Stimulated activated CD4-positive, alpha-beta T cell treated with anti-CD3 and anti-CD28 coated beads, Interleukin-2, amount 100 ng/mL, for 48 hours (primary cell): ENCODE results near the gene PSMA6.
"Not testable (repeated sequence)": the region's sequence is repeated elsewhere in the genome, so short reads cannot be mapped to it uniquely, and the experiment has no call there.

ENCODE experiments used
- DNase-seq, 2 donors: peaks; one replicate each; pipeline ENCODE4 v3.0.0-alpha.2; 2020

Gene PSMA6

DNA sequence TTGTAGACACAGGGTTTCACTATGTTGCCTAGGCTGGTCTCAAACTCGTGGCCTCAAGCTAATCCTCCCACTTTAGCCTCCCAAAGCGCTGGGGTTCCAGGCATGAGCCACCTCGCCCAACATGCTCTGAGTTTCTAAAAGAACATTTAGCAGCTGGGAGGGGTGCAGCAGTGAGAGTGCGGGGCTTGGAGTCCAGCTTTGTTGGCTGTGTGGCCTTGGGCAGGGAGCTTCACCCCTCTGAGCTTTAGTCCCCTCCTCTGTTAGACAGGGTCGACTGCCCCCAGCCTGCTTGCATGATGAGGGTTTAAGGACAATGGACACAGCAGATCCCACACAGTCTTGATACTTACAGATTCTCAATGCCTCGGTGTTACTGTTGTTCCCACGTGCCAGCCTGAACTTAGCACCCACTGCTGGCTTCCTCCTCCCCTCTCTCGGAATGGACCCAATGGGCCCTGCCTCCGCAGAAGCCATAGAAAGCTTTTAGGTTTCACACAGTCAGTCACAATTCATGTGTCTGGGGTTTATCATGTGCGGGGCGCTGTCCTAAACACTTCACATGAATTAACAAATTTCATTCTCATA, 54.6 kb downstream of the PSMA6 start:
- DNase-seq, result no peak

GRCh38 chr14:35347323-35348043, 55.3 kb downstream of the PSMA6 start:
- no peak for DNase-seq

GRCh38 chr14:35348044-35348380, 55.8 kb downstream of the PSMA6 start:
- not testable (repeated sequence) for DNase-seq

- DNase-seq, result no peak
These were observed 57.5 kb downstream of the PSMA6 start for GRCh38 chr14:35349496-35350365.

GRCh38 chr14:35351497-35351896, 59.3 kb downstream of the PSMA6 start:
- DNase-seq, result no peak

GRCh38 chr14:35351897-35352273, 59.7 kb downstream of the PSMA6 start:
- no peak for DNase-seq

DNA sequence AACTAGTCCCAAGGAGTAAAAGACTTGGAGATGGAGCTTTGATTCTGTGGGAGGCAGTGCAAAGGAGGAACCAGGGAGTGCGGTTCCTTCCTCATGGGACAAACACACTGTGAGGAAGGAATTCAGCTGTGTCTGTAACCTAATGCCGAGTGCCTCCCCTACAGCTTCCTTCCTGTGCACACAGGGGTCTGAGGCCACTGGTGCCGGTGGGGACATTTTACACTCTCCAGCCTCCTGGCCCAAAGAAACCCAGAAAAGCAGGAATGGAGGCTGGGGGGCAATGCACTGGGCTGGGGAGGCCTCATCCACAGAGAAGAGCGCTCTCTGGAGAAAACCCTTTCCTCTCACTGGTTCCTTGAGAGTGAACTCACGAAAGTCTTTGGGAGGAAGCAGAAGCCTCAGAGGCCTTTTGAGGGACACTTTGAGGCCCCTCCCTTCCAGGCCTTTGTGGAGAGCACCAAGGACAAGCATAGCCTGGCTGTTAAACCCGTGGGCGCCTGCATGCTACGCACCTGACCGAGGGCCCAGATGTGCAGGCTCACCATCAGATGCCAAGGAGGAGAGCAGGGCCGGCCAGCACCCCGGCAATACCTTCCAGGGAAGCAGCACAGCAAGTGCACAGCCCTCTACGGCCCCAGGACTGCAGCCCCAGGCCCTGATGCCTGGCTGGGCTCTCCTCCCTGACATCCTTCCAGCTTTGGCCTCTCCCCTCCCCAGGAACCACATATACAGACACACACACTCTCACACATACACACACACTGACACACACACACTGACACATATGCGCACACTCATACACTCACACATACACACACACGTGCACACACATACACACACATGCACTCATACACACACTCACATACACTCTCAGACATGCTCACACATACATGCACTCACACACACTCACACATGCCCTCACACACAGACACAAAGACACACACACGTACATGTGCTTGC, 60.4 kb downstream of the PSMA6 start:
- no peak for DNase-seq

GRCh38 chr14:35353409-35354172, 61.4 kb downstream of the PSMA6 start:
- no peak for DNase-seq

GRCh38 chr14:35355235-35355634, 63.1 kb downstream of the PSMA6 start:
- not testable (repeated sequence) for DNase-seq

DNA sequence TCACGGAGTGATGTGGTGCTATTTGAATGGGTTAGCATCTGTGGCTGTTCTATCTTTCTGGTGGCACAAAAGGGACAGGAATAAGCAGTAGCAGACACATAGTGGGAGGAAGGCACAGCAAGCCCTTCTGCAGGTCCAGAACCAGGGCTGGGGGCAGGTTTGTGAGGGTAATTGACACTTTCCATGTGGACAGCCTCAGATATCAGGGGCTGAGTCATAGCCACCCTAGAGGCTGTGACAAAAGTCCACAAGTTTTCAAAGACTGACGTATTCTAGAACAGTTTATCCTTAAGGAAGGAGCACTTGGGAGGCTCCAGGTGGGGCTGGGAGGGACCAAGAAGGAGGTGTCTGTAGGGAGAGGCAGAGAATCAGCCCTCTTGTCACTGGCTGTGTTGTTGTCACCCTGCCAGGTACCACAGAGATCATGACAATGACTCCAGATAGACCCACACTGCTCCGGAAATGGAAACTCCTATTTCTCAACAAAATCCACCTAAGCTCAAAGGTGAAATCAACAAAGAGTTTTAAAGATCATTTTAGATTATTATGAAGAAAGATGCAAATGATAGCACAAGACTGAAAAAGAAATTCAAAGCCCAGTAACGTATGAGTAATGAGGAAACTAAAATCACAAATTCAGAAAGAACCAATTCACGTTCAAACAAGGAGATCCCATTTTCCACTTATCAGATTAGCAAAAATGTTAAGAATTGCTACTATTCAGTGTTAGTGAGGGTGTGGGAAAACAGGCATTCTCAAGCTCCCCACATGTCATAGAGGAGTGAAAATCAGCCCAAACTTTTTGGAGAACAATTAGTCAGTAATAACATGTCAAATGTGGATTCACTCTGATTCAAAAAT, 64.0 kb downstream of the PSMA6 start:
- DNase-seq, result peak in 1 of 2 donors; percentile 45

GRCh38 chr14:35359655-35360054, 67.5 kb downstream of the PSMA6 start:
- DNase-seq, result not testable (repeated sequence)

DNA sequence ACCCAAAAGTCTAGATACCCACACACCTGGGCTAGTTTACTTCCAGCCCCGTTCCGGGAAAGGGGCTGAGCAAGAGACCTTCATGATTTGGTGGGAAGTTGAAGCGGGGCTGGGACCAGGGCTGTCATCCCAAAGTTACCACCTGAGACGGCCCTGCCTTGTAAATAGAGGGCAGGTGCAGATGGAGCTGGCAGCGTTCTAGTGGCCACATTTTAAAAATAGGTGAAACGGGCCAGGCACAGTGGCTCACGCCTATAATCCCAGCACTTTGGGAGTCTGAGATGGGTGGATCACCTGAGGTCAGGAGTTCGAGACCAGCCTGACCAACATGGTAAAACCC, 68.9 kb downstream of the PSMA6 start:
- DNase-seq, result no peak

DNA sequence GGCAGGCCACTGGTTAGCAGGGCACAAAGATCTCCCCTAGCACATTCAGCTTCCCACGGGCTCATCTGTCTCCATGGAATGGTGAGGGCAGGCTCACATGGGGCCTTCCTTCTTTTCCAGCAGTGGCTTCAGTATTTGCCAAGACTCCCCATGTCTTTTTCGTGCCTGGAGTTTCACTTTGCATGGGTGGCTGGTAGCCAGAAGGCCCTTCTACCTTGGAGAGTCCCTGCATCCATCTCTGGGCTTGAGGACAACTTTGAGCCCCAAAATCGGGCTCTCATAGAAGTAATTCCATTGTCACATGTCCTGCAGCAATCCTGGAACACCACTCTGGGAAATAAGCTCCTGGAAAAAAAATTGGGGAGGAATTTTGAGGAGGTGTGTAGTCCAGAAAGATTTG, 70.3 kb downstream of the PSMA6 start:
- DNase-seq, result no peak

DNA sequence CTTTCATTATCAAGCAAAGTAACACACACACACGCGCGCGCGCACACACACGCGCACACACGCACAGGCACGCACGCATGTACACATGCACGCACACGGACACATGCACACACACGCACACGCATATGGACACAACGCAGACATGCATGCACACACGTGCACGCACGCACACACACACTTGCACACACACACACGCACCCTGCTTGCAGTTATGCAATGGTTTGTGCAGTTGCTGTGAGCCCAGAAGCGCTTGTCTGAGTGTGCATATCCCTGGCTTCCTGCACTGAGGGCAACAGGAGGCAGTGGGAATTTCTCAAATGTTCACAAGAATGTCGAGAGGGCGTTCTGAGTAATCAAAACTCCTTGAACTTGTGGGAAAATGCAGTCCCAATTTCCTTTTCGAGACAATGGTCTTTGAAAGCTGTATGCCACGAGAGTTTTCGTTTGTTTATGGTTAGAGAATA, 70.8 kb downstream of the PSMA6 start:
- DNase-seq, result no peak

DNA sequence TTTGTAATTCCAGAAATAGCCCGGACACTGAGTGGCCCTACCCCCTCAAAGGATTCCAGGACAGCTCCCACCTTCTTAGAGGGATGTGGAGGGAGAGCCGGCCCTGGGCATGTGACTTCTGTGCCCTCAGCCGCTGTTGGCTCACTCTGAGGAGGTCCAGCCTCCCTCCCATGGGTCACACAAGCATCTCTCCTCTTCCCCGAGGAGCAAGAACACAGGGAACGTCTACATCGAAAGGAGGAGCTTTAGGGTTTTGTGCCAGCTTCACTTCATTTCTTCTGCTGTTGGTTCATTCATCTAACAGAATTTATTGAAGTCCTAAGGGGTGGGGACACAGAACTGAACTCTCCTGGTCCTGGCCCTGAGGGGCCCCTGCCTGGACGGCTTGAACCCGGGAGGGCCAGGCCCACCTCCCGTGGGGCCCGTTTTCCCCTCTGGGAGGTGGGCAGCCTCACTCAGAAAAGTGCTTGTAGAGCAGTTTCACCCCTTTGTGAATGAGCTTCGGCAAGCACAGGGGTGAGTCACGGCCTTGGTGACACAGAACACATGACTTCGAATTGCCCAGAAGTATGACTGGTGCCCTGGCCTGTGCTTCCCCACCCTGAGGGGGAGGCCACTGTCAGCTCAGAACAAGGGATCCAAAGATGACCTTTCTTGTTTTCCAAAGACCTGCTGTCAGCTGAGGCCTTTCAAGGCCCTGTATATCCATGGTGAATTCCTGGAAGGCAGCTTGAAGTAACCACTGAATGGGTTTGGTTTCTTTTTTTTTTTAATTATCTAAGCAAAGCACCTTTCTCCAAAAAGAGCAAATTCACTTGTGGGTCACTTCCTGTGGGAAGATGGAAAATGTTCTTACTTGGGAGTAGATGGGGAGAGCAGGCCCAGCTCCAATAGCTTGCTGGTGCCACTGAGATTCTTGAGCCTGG, 73.2 kb downstream of the PSMA6 start:
- peak; percentile 68 to 72 for DNase-seq

- DNase-seq, result peak; percentile 21 to 37
These were observed 73.9 kb downstream of the PSMA6 start for GRCh38 chr14:35366056-35366451.

- no peak for DNase-seq
These were observed 74.4 kb downstream of the PSMA6 start for GRCh38 chr14:35366521-35366976.

- DNase-seq, result no peak
These were observed 74.8 kb downstream of the PSMA6 start for GRCh38 chr14:35367056-35367372.
